Measurements from ENCODE around the gene CAPSL.
"Not testable (repeated sequence)": the region's sequence is repeated elsewhere in the genome, so short reads cannot be mapped to it uniquely, and the experiment has no call there.

The CAPSL gene

GRCh38 chr5:35859101-35859661 lies 79.2 kb downstream of the CAPSL start:
- Histone ChIP-seq H3K27ac (ENCODE audit: low read length) (no peak overlapping the region), H3K9ac (ENCODE audit: low read length) (no peak overlapping the region), H3F3A (ENCODE audit: insufficient read depth, low read length) (no peaks in the 10 kb centered on the region), H2AFZ (ENCODE audit: low read length) (no peak overlapping the region), H3K9me3 (replicated peaks; ENCODE audit: insufficient read depth, low read length) (no peaks in the 10 kb centered on the region), H4K20me1 (ENCODE audit: insufficient read depth, low read length) (no peaks in the 10 kb centered on the region), H3K27me3 (replicated peaks; ENCODE audit: insufficient read depth, low read length) (no peaks in the 10 kb centered on the region), H3K36me3 (replicated peaks; ENCODE audit: insufficient read depth, low read length) (no peaks in the 10 kb centered on the region), H3K79me2 (ENCODE audit: low read length) (no peaks in the 10 kb centered on the region), H3K9me2 (replicated peaks; ENCODE audit: insufficient read depth, low read length) (no peaks in the 10 kb centered on the region), H3K4me2 (ENCODE audit: low read depth, low read length) (no peak overlapping the region), H3K4me3 (ENCODE audit: low read length) (no peak overlapping the region), H3K4me1 (ENCODE audit: low read length) (no peaks in the 10 kb centered on the region)
- no peak for DNase-seq
- TF ChIP-seq EZH2 (optimal IDR thresholded peaks at IDR 0.05; ENCODE audit: low read depth, low read length), result no peak
- TF ChIP-seq EZH2phosphoT487 (IDR thresholded peaks at IDR 0.05; ENCODE audit: low read length), result no peak
- TF ChIP-seq, protein P1, sequence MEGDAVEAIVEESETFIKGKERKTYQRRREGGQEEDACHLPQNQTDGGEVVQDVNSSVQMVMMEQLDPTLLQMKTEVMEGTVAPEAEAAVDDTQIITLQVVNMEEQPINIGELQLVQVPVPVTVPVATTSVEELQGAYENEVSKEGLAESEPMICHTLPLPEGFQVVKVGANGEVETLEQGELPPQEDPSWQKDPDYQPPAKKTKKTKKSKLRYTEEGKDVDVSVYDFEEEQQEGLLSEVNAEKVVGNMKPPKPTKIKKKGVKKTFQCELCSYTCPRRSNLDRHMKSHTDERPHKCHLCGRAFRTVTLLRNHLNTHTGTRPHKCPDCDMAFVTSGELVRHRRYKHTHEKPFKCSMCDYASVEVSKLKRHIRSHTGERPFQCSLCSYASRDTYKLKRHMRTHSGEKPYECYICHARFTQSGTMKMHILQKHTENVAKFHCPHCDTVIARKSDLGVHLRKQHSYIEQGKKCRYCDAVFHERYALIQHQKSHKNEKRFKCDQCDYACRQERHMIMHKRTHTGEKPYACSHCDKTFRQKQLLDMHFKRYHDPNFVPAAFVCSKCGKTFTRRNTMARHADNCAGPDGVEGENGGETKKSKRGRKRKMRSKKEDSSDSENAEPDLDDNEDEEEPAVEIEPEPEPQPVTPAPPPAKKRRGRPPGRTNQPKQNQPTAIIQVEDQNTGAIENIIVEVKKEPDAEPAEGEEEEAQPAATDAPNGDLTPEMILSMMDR (IDR thresholded peaks at IDR 0.05; ENCODE audit: low read length), result no peak

- DNase-seq, result no peak
- H3K36me3 ChIP-seq (replicated peaks; ENCODE audit: insufficient read depth, low read length), result no peaks in the 10 kb centered on the region
- no peak overlapping the region for H2AFZ ChIP-seq (ENCODE audit: low read length)
- H3K9me3 ChIP-seq (replicated peaks; ENCODE audit: insufficient read depth, low read length), result no peaks in the 10 kb centered on the region
- no peak overlapping the region for H3K9ac ChIP-seq (ENCODE audit: low read length)
- H3K9me2 ChIP-seq (replicated peaks; ENCODE audit: insufficient read depth, low read length), result no peaks in the 10 kb centered on the region
- H3K27me3 ChIP-seq (replicated peaks; ENCODE audit: insufficient read depth, low read length), result no peaks in the 10 kb centered on the region
- H3K4me3 ChIP-seq (ENCODE audit: low read length), result no peak overlapping the region
- TF ChIP-seq EZH2 (optimal IDR thresholded peaks at IDR 0.05; ENCODE audit: low read depth, low read length), result no peak
- TF ChIP-seq EZH2phosphoT487 (IDR thresholded peaks at IDR 0.05; ENCODE audit: low read length), result no peak
- TF ChIP-seq, protein P1 (IDR thresholded peaks at IDR 0.05; ENCODE audit: low read length), result no peak
- H3F3A ChIP-seq (ENCODE audit: insufficient read depth, low read length), result no peaks in the 10 kb centered on the region
- H4K20me1 ChIP-seq (ENCODE audit: insufficient read depth, low read length), result no peaks in the 10 kb centered on the region
- H3K4me2 ChIP-seq (ENCODE audit: low read depth, low read length), result no peak overlapping the region
- peaks cover 4% of the 10 kb centered on the region; the same call in 1 of the 2 replicates for H3K4me1 ChIP-seq (ENCODE audit: low read length)
- no peak overlapping the region for H3K27ac ChIP-seq (ENCODE audit: low read length)
- H3K79me2 ChIP-seq (ENCODE audit: low read length), result no peaks in the 10 kb centered on the region
Measured at GRCh38 chr5:35857606-35858205, 80.7 kb downstream of the CAPSL start.

- no peak within 1 kb of the TSS for H3K4me2 ChIP-seq (ENCODE audit: low read depth, low read length)
- H3K4me3 ChIP-seq (ENCODE audit: low read length), result no peak within 1 kb of the TSS
- H3K9ac ChIP-seq (ENCODE audit: low read length), result no peak within 1 kb of the TSS
- H2AFZ ChIP-seq (ENCODE audit: low read length), result no peak within 1 kb of the TSS
- peaks cover 10% of the 10 kb centered on the region for H3K4me1 ChIP-seq (ENCODE audit: low read length)
- H3K27me3 ChIP-seq (replicated peaks; ENCODE audit: insufficient read depth, low read length), result no peaks in the 10 kb centered on the region
- H3K9me3 ChIP-seq (replicated peaks; ENCODE audit: insufficient read depth, low read length), result no peaks in the 10 kb centered on the region
- no peak within 1 kb of the TSS for H3K27ac ChIP-seq (ENCODE audit: low read length)
- H4K20me1 ChIP-seq (ENCODE audit: insufficient read depth, low read length), result no peaks in the 10 kb centered on the region
- H3K79me2 ChIP-seq (ENCODE audit: low read length), result no peaks in the 10 kb centered on the region
- H3K9me2 ChIP-seq (replicated peaks; ENCODE audit: insufficient read depth, low read length), result no peaks in the 10 kb centered on the region
- DNase-seq, result no peak
- no peaks in the 10 kb centered on the region for H3K36me3 ChIP-seq (replicated peaks; ENCODE audit: insufficient read depth, low read length)
- TF ChIP-seq, protein P1 (IDR thresholded peaks at IDR 0.05; ENCODE audit: low read length), result no peak
- TF ChIP-seq EZH2phosphoT487 (IDR thresholded peaks at IDR 0.05; ENCODE audit: low read length) (no peak), EZH2 (optimal IDR thresholded peaks at IDR 0.05; ENCODE audit: low read depth, low read length) (no peak)
- no peaks in the 10 kb centered on the region for H3F3A ChIP-seq (ENCODE audit: insufficient read depth, low read length)
Measured at GRCh38 chr5:35856765-35857351, 81.6 kb downstream of the CAPSL start, which contains the start of gene IL7R. Gene IL7R, plus strand, starts transcription at chr5:35856891. Its CDS starts 87 bp downstream, at chr5:35856978.

DNA sequence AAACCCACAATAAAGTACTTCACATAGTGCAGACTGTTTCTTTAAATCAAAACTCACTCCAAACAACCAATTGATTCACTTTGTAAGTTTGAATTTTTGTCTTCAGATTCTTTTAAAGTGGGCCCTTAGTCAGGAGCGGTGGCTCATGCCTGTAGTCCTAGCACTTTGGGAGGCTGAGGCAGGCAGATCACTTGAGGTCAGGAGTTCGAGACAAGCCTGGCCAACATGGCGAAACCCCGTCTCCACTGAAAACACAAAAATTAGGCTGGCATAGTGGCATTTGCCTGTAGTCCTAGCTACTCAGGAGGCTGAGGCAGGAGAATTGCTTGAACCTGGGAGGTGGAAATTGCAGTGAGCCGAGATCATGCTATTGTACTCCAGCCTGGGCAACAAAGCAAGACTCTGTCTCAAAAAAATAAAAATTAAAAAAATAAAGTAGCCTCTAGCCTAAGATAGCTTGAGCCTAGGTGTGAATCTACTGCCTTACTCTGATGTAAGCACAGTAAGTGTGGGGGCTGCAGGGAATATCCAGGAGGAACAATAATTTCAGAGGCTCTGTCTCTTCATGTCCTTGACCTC lies 82.1 kb downstream of the CAPSL start:
- not testable (repeated sequence) for H3K9me2 ChIP-seq (replicated peaks; ENCODE audit: insufficient read depth, low read length); H3K79me2 ChIP-seq (ENCODE audit: low read length); DNase-seq; H3K27ac ChIP-seq (ENCODE audit: low read length); H4K20me1 ChIP-seq (ENCODE audit: insufficient read depth, low read length); H3K9me3 ChIP-seq (replicated peaks; ENCODE audit: insufficient read depth, low read length); H2AFZ ChIP-seq (ENCODE audit: low read length); H3K4me3 ChIP-seq (ENCODE audit: low read length); H3K36me3 ChIP-seq (replicated peaks; ENCODE audit: insufficient read depth, low read length); H3K27me3 ChIP-seq (replicated peaks; ENCODE audit: insufficient read depth, low read length); H3F3A ChIP-seq (ENCODE audit: insufficient read depth, low read length); H3K9ac ChIP-seq (ENCODE audit: low read length); H3K4me2 ChIP-seq (ENCODE audit: low read depth, low read length)
- peaks cover 12% of the 10 kb centered on the region for H3K4me1 ChIP-seq (ENCODE audit: low read length)

All from MM.1S (cell line).